GM10266 (cell line): ENCODE measurements around the gene CSRP3.

Experiments used
- DNase-seq: peaks from one replicate; pipeline ENCODE4 v3.0.0; 2012; ENCODE audit errors: extremely low spot score
- TF ChIP-seq, protein P1 (sequence below): IDR thresholded peaks from 2 replicates; pipeline ENCODE4 v1.5.1; 2012; ENCODE audit warnings: mild to moderate bottlenecking, low read depth; ENCODE audit not compliant: control insufficient read depth, insufficient read depth; ENCODE audit errors: missing control alignments

The CSRP3 gene

DNA sequence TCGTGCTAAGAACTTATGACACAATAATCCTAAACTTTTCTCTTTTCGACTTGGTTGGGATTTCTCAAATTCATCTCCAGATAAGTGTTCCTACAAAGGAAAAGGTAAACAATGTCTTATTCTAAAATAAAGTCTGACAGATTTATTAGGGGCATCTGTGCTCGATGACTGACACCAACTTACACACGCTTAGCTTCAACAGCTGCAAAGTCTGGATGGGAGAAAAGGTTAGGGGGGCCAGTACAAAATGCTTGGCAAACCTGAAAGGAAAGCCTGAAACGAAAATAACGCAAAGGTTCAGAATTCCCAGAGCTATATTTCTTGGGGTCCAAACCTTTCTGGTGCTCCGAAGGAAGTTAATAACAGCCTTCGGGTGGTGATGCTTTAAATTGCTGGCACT, 35.6 kb upstream of the CSRP3 start:
- TF ChIP-seq, protein P1, sequence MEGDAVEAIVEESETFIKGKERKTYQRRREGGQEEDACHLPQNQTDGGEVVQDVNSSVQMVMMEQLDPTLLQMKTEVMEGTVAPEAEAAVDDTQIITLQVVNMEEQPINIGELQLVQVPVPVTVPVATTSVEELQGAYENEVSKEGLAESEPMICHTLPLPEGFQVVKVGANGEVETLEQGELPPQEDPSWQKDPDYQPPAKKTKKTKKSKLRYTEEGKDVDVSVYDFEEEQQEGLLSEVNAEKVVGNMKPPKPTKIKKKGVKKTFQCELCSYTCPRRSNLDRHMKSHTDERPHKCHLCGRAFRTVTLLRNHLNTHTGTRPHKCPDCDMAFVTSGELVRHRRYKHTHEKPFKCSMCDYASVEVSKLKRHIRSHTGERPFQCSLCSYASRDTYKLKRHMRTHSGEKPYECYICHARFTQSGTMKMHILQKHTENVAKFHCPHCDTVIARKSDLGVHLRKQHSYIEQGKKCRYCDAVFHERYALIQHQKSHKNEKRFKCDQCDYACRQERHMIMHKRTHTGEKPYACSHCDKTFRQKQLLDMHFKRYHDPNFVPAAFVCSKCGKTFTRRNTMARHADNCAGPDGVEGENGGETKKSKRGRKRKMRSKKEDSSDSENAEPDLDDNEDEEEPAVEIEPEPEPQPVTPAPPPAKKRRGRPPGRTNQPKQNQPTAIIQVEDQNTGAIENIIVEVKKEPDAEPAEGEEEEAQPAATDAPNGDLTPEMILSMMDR, result no peak
- no peak for DNase-seq

DNA sequence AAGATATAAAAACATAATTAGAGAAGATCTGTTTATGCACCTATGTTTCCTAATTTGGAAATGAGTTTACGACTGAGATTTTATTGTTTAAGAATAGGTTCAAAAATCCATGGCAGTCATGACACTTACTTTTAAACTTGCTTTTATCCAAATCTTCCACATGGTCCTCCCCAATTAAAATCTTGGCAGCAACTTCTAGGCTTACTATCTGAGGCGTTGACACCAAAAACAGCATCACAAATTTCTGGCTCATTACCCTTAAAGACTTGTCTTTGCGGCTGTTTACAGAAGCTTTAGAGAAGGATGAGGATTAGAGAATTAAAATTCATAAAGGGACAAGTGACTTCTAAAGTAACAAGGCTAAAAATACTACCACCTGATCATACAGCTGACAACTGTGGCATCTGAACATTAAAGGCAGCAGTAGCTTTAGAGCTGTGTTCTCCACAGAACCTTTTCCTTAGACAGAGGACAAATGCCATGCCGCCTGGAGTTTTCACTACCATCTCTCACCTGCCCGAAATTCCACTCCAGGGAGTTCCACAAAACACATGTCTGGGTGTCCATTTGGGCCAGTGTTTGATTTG, 32.5 kb upstream of the CSRP3 start:
- DNase-seq, result no peak
- TF ChIP-seq, protein P1, result no peak

DNA sequence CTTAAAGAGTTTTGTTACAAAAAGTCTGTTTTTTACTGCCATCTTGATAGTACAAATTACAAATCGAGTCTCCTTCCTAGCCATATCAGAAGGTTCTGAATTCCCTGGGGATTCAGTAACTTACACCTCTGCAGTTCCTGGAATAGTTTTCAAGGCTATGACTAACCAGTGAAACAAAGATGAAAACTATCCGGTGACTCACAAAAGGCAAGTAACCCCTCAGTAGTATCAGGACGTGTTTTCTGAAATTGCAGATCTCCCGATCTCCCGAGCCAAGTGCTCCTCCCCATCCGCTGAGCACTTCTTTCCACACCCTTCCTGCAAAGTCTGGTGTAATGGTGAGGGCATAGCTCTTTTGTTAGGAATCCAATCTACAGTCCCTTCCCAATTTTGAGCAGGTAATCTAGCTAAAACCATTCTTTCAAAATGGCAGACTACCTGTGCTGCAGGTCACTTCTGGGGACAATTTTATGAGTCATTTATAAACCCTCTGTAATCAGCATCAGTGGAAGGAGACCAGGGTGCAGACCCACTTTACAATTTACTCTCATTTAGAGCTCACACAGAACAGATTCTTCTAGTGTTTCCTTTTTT, 31.2 kb upstream of the CSRP3 start:
- DNase-seq, result no peak
- TF ChIP-seq, protein P1, result no peak

DNA sequence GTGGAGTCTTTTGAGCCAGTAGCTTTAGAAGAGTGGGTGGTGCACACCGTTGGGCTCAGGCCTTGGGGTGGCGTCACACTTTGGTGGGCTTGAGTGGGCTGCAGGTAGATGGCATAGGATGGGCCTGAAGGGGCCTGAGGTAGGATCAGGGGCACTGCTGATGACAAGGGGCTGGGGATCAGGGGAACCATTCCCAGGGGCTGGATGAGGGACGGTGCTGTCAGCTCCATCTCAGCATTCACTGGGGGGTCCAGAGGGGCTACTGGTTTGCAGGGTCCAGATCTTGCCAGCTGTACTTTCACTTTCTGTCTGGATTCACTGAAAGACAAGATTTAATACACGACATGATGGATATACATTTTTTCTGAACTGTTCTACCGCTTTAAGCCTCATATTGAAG, 27.9 kb upstream of the CSRP3 start:
- TF ChIP-seq, protein P1, result no peak
- no peak for DNase-seq

DNA sequence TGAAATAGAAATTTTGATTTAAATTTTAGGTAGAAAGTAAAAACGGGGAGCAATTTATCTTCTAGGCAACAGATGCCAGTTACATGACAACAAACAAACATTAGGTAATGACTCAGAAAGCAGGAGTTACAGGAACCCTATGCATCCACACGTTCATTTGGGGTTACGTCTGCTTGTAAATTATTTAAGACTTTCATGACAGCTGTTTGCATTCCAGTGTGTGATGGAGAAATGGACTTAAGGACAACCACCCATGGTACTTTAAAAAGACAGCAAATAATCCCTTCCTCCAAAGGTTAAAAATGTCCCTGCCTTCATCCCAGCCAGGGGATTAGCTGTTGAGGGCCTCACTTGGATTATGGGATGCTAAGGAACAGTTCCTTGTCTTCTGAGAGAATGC, 27.2 kb upstream of the CSRP3 start:
- TF ChIP-seq, protein P1, result no peak
- DNase-seq, result no peak

DNA sequence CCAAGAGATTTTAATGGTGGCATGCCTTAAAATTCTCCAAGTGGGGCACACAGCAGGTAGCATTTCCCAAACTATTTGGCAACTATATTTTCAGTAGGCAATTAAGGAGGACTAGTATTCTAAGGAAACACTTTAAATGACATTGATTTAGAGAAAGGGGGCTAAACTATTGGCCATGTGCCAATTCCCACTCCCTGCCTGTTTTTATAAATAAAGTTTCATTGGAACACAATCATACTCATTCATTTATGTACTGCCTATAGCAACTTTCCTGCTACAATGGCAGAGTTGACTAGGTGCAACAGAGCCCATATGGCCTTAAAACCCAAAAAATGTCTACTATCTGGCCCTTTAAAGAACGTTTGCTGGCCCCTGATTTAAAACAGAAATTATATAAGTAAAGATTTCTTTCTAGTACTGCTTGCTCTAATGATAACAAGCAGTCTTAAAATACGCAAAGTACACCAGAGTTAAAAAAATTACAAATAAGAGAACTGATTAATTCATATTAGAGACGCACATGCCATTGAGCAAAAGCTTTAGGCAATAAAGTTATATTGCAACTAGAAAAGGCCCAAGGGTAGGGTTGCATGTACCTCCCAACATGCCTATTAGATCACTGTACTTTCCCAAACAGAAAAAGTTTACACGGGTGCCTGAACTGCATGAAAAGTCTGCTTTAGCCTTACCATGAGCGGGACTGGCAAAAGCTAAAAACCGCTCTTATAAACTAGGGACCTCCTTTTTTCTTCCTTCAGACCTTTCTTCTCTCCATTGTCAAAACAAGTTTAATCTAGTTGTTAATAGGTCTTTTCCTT, 24.8 kb upstream of the CSRP3 start:
- TF ChIP-seq, protein P1, result no peak
- no peak for DNase-seq

GRCh38 chr11:19225581-19225980, 23.8 kb upstream of the CSRP3 start:
- DNase-seq, result no peak

More at GRCh38 chr11:19225581-19225980, 23.8 kb upstream of the CSRP3 start:
- TF ChIP-seq, protein P1, result no peak
